ENCODE measurements around the gene UBTD1.

- TF ChIP-seq POLR2A (IDR thresholded peaks at IDR 0.05; ENCODE audit: low read length) = no peak
- TF ChIP-seq GATA1 (IDR thresholded peaks at IDR 0.05; ENCODE audit: low read depth, low read length) = no peak
These were observed 72.9 kb downstream of the UBTD1 start for GRCh38 chr10:97571622-97572021.

Data from erythroblast (primary cell).